IMR-90 (cell line): ENCODE data around the gene OSBPL2. TPM values are rescaled to one million over a fixed set of nuclear protein-coding genes. Genes with fewer than 3 reads are reported as not detected.

Experiments used
- ATAC-seq: fragments of 200-7000 bp; cut with Tn5 transposase; 2 replicates; pipeline ENCODE4 v1.9.1; 2020; ENCODE audit warnings: low read depth, mild to moderate bottlenecking, moderate library complexity
- BruUV-seq: library from RNA; stranded (reverse); fragments of 400-500 nt; replicated peaks from 2 replicates; lab custom pipeline; 2021; lab: Mats Ljungman, UMichigan
- CTCF ChIA-PET: fragments of 300-600 bp; formaldehyde crosslinking; extraction: SDS; loops from one replicate; lab custom pipeline; 2021; ENCODE audit warnings: antibody characterized with exemption; lab: Yijun Ruan, JAX
- POLR2A ChIA-PET: fragments of 300-600 bp; sonication (Branson Sonifier 250); formaldehyde crosslinking; loops from one replicate; lab custom pipeline; 2022; ENCODE audit warnings: antibody characterized with exemption; ENCODE audit not compliant: unreplicated experiment; lab: Charles Lee
- DNase-seq: peaks from one replicate; pipeline ENCODE4 v3.0.0; 2013
- H2AFZ ChIP-seq: replicated peaks from 2 replicates; pipeline ENCODE3; 2013; ENCODE audit warnings: low read length, mild to moderate bottlenecking; ENCODE audit not compliant: poor library complexity
- H2AK5ac ChIP-seq: 2 replicates; pipeline ENCODE4 v1.6.1; 2013; ENCODE audit warnings: low read depth, low read length, inconsistent platforms
- H2AK9ac ChIP-seq: replicated peaks from 2 replicates; pipeline ENCODE3; 2013; ENCODE audit warnings: mild to moderate bottlenecking, low read depth, low read length, moderate library complexity; ENCODE audit not compliant: poor library complexity
- H2BK120ac ChIP-seq: 2 replicates; pipeline ENCODE4 v1.6.1; 2013; ENCODE audit warnings: low read depth, low read length, inconsistent platforms
- H2BK15ac ChIP-seq: 3 replicates; pipeline ENCODE4 v1.6.1; 2013; ENCODE audit warnings: low read depth, low read length, inconsistent platforms
- H2BK20ac ChIP-seq: 2 replicates; pipeline ENCODE4 v1.6.1; 2013; ENCODE audit warnings: low read depth, mild to moderate bottlenecking, inconsistent platforms, low read length, moderate library complexity
- H2BK5ac ChIP-seq: 2 replicates; pipeline ENCODE4 v1.6.1; 2013; ENCODE audit warnings: mild to moderate bottlenecking, low read depth, low read length, inconsistent platforms; ENCODE audit not compliant: poor library complexity, severe bottlenecking
- H3K14ac ChIP-seq: replicated peaks from 2 replicates; pipeline ENCODE4 v1.6.1; 2013; ENCODE audit warnings: low read depth, low read length, inconsistent platforms
- H3K18ac ChIP-seq: 2 replicates; pipeline ENCODE4 v1.6.1; 2013; ENCODE audit warnings: low read depth, low read length, control low read depth
- H3K23ac ChIP-seq: 2 replicates; pipeline ENCODE4 v1.6.1; 2013; ENCODE audit warnings: low read depth, low read length, inconsistent platforms
- H3K27ac ChIP-seq: 2 replicates; pipeline ENCODE4 v1.5.1; 2013; ENCODE audit warnings: mild to moderate bottlenecking, control low read depth, low read length; ENCODE audit not compliant: insufficient read depth
- H3K27me3 ChIP-seq: 2 replicates; pipeline ENCODE4 v1.6.1; 2013; ENCODE audit warnings: low read length; ENCODE audit not compliant: control insufficient read depth, insufficient read depth
- H3K36me3 ChIP-seq: 2 replicates; pipeline ENCODE4 v1.6.1; 2013; ENCODE audit warnings: low read length, mixed read lengths; ENCODE audit not compliant: control insufficient read depth, insufficient read depth
- H3K4ac ChIP-seq: 2 replicates; pipeline ENCODE4 v1.6.1; 2013; ENCODE audit warnings: low read depth, low read length, inconsistent platforms
- H3K4me1 ChIP-seq: 2 replicates; pipeline ENCODE4 v1.6.1; 2013; ENCODE audit warnings: low read length, mixed read lengths; ENCODE audit not compliant: control insufficient read depth, insufficient read depth
- H3K4me2 ChIP-seq: 2 replicates; pipeline ENCODE4 v1.6.1; 2013; ENCODE audit warnings: low read depth, mild to moderate bottlenecking, control low read depth, low read length, moderate library complexity
- H3K4me3 ChIP-seq: 2 replicates; pipeline ENCODE4 v1.5.1; 2013; ENCODE audit warnings: low read depth, mild to moderate bottlenecking, control low read depth, low read length, moderate library complexity; ENCODE audit not compliant: insufficient read depth
- H3K56ac ChIP-seq: 2 replicates; pipeline ENCODE4 v1.6.1; 2013; ENCODE audit warnings: low read length, inconsistent platforms; ENCODE audit not compliant: insufficient read depth; ENCODE audit errors: extremely low read depth
- H3K79me1 ChIP-seq, 2 experiments: 2 replicates each; pipeline ENCODE4 v1.6.1; 2013; ENCODE audit warnings: low read length in 2 of 2, inconsistent platforms in 1 of 2, low read depth in 1 of 2
- H3K9ac ChIP-seq: 2 replicates; pipeline ENCODE4 v1.6.1; 2013; ENCODE audit warnings: low read depth, low read length, control low read depth
- H3K9me1 ChIP-seq: 2 replicates; pipeline ENCODE4 v1.6.1; 2013; ENCODE audit warnings: low read length, inconsistent platforms; ENCODE audit not compliant: insufficient read depth
- H3K9me3 ChIP-seq: 2 replicates; pipeline ENCODE4 v1.6.1; 2013; ENCODE audit warnings: low read length; ENCODE audit not compliant: control insufficient read depth, insufficient read depth
- H4K20me1 ChIP-seq: 2 replicates; pipeline ENCODE4 v1.6.1; 2013; ENCODE audit warnings: low read length, inconsistent platforms; ENCODE audit not compliant: insufficient read depth
- H4K5ac ChIP-seq: 2 replicates; pipeline ENCODE4 v1.6.1; 2013; ENCODE audit warnings: mild to moderate bottlenecking, low read depth, low read length, control low read depth
- H4K8ac ChIP-seq, 2 experiments: 2 replicates each; pipeline ENCODE4 v1.6.1; 2013; ENCODE audit warnings: low read depth in 2 of 2, low read length in 2 of 2, control low read depth in 1 of 2, inconsistent platforms in 1 of 2
- H4K91ac ChIP-seq: 2 replicates; pipeline ENCODE4 v1.6.1; 2013; ENCODE audit warnings: low read depth, low read length, inconsistent platforms; ENCODE audit not compliant: insufficient read depth
- CEBPB ChIP-seq: IDR thresholded peaks from 2 replicates; pipeline ENCODE4 v1.6.1; 2012; ENCODE audit warnings: low read depth, low read length, improper control_type of control experiment
- FOS ChIP-seq: fragments of 150-350 bp; IDR thresholded peaks from 2 replicates; pipeline ENCODE4 v1.6.1; 2016; ENCODE audit warnings: low read depth, low read length
- MAZ ChIP-seq: IDR thresholded peaks from 2 replicates; pipeline ENCODE4 v1.6.1; 2012; ENCODE audit warnings: low read depth, mild to moderate bottlenecking, low read length, improper control_type of control experiment, moderate library complexity, borderline replicate concordance
- MXI1 ChIP-seq: IDR thresholded peaks from 2 replicates; pipeline ENCODE4 v1.6.1; 2012; ENCODE audit warnings: low read depth, mild to moderate bottlenecking, low read length, moderate library complexity, borderline replicate concordance
- WGBS, 2 experiments: methylation state at CpG; one replicate each; pipeline versions ENCODE4 v1.1.5 to v1.1.7; 2013; ENCODE audit warnings: missing lambda C conversion rate in 2 of 2; ENCODE audit not compliant: insufficient read length in 1 of 2; ENCODE audit errors: extremely low coverage in 2 of 2; 5-methylcytosine and 5-hydroxymethylcytosine counted together
- dilution Hi-C: fragments of 300-500 bp; cut with HindIII; formaldehyde crosslinking; loops from one replicate; pipeline ENCODE4 v1.14.3; 2018; ENCODE audit warnings: low sequenced_read_pairs; ENCODE audit not compliant: unreplicated experiment
- in situ Hi-C: fragments of 300-500 bp; cut with MboI; formaldehyde crosslinking; loops from 3 replicates; pipeline ENCODE4 v1.14.3; 2019; ENCODE audit warnings: low sequenced_read_pairs, inconsistent platforms, mixed read lengths
- intact Hi-C: fragments of 100-400 bp; cut with micrococcal nuclease; formaldehyde crosslinking; loops from 2 replicates; pipeline ENCODE4 v1.10.0; 2022
- polyA plus RNA-seq, 3 experiments: library from polyadenylated mRNA; depleted of rRNA; stranded (reverse); fragments of >200 nt; gene quantifications; 2 replicates each; pipeline ENCODE4 v1.2.3, GENCODE V29; 2012; ENCODE audit warnings: low replicate concordance in 1 of 3
- total RNA-seq: library from RNA; depleted of rRNA; stranded (reverse); fragments of >200 nt; gene quantifications from 2 replicates; pipeline ENCODE4 v1.2.3, GENCODE V29; 2012
- TF ChIP-seq, protein P1 (sequence below): fragments of 150-350 bp; IDR thresholded peaks from 2 replicates; pipeline ENCODE4 v1.6.1; 2017; ENCODE audit warnings: mild to moderate bottlenecking, antibody characterized with exemption, low read length, low read depth

The OSBPL2 gene
- total and polyA plus RNA-seq, 2 of the 4 experiments (the other 2 are of a cell fraction) = 19.3 to 27.6 TPM

DNA sequence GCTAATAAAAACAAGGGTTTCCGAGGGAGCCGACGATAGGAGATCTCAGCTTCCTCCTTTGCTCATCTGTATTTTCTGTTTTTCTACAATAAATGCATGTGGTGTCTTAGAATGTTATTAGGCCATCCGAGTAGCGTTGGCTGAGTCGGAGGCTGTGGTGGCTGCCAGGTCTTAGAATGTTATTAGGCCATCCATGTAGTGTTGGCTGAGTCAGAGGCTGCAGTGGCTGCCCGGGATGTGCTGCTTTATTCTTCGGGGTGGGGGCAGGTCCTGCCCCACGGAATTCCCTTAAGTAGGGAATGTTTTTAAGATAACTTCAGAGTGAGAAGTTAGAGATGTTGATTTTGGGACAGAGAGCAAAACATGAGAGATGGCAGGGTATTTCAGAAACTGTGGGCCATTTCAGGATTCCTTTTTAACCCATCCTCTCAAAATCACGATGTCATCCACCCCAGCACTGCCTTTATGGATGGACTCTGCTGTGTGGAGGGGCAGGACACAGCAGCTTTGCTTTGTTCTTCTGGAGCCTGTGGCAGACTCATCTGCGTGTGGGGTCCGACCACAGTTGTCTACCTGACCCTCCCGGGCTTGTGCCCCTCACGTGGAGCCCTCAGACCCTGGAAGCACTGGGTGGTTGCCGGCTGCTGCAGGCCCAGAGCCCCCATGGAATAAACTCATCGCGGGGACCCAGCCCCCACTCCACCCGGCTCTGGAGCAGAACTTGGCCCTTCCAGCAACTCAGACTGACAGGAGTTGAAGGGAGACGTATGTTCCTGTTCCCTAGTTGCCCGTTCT is 20.4 kb downstream of the OSBPL2 start:
- no peak overlapping the region for H3K27ac ChIP-seq
- peak; percentile 85 for DNase-seq

More for the DNA sequence above, 20.4 kb downstream of the OSBPL2 start:
- H2BK20ac ChIP-seq = no peak overlapping the region
- no peak overlapping the region for H2AFZ ChIP-seq
- in situ Hi-C loops (no loop called here), dilution Hi-C loops (no loop called here), intact Hi-C loops (loop anchor here (5.0 to 10.0 kb wide), 2 partner anchors 74 to 246 kb away; partner anchors contain the start of gene MTG2)
- H3K9me1 ChIP-seq = peaks cover 10% of the 10 kb centered on the region
- H3K18ac ChIP-seq = no peak overlapping the region
- H3K23ac ChIP-seq = no peak overlapping the region
- no peak overlapping the region for H3K9ac ChIP-seq
- H2BK5ac ChIP-seq = no peak overlapping the region
- H3K27me3 ChIP-seq = no peaks in the 10 kb centered on the region
- no peak overlapping the region for H2BK15ac ChIP-seq
- H3K4ac ChIP-seq = no peak overlapping the region
- H3K4me2 ChIP-seq = 0 out of 2 replicates have a peak overlapping the region, but pooled peaks have one; percentile 11
- no peak overlapping the region for H3K4me3 ChIP-seq
- H3K9me3 ChIP-seq = no peaks in the 10 kb centered on the region
- no TSS peak for BruUV-seq
- no peak overlapping the region for H3K14ac ChIP-seq
- TF ChIP-seq CEBPB (peak; percentile 67), MXI1 (0 out of 2 replicates have a peak, but pooled peaks have one; percentile 13), MAZ (peak; percentile 77), FOS (peak; percentile 64)
- TF ChIP-seq, protein P1, sequence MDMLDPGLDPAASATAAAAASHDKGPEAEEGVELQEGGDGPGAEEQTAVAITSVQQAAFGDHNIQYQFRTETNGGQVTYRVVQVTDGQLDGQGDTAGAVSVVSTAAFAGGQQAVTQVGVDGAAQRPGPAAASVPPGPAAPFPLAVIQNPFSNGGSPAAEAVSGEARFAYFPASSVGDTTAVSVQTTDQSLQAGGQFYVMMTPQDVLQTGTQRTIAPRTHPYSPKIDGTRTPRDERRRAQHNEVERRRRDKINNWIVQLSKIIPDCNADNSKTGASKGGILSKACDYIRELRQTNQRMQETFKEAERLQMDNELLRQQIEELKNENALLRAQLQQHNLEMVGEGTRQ = no peak
- H2AK9ac ChIP-seq = no peak overlapping the region
- H3K56ac ChIP-seq = no peak overlapping the region
- H2AK5ac ChIP-seq = no peak overlapping the region
- H4K20me1 ChIP-seq = peaks cover 61% of the 10 kb centered on the region
- no peak overlapping the region for H2BK120ac ChIP-seq
- H4K91ac ChIP-seq = no peak overlapping the region
- H3K36me3 ChIP-seq = peaks cover 40% of the 10 kb centered on the region; the same call in 1 of the 2 replicates
- peaks cover 8% of the 10 kb centered on the region; the same call in 1 of the 2 replicates for H3K4me1 ChIP-seq
- H4K5ac ChIP-seq = no peak overlapping the region
- no peak overlapping the region for H4K8ac ChIP-seq
- ATAC-seq = peak; percentile 99
- ChIA-PET POLR2A (no interaction called here), CTCF (no interaction called here)
- WGBS, 2 experiments = 53% methylated on average over 13 of the region's 20 CpGs; no CpG with 5 or more reads in 1 of the 2 experiments
- peaks cover 26 to 56% of the 10 kb centered on the region in 2 experiments for H3K79me1 ChIP-seq
